H1 (cell line): Measurements from ENCODE around the gene FRZB. TPM values are rescaled to one million over a fixed set of nuclear protein-coding genes. Genes with fewer than 3 reads are reported as not detected.

ENCODE experiments used
- CTCF ChIA-PET: fragments of 300-600 bp; sonication (Branson Sonifier 250); formaldehyde crosslinking; loops from one replicate; lab custom pipeline; 2021; ENCODE audit not compliant: partially characterized antibody; lab: Charles Lee
- POLR2A ChIA-PET: fragments of 300-600 bp; sonication (Branson Sonifier 250); formaldehyde crosslinking; loops from one replicate; lab custom pipeline; 2021; ENCODE audit warnings: inconsistent platforms; ENCODE audit not compliant: partially characterized antibody; lab: Charles Lee
- DNase-seq, 2 experiments: peaks; one replicate each; pipeline versions ENCODE4 v3.0.0 to v3.0.0-alpha.2; 2010 to 2022; ENCODE audit warnings: low spot score in 2 of 2, low read depth in 1 of 2, mixed read lengths in 1 of 2
- FAIRE-seq: peaks from 2 replicates; lab custom pipeline; 2011; peaks lifted over from hg19 to GRCh38; lab: Jason Lieb, UNC
- H2AFZ ChIP-seq: 2 replicates; pipeline ENCODE4 v1.8.1; 2012; ENCODE audit warnings: low read length, inconsistent platforms
- H2AK5ac ChIP-seq: 2 replicates; pipeline ENCODE4 v1.6.1; 2013; ENCODE audit warnings: low read depth, low read length
- H2BK120ac ChIP-seq: replicated peaks from 2 replicates; pipeline ENCODE3; 2013; ENCODE audit warnings: low read depth, low read length, inconsistent platforms
- H2BK12ac ChIP-seq: 2 replicates; pipeline ENCODE4 v1.6.1; 2013; ENCODE audit warnings: low read depth, low read length
- H2BK15ac ChIP-seq: 2 replicates; pipeline ENCODE4 v1.6.1; 2013; ENCODE audit warnings: low read length
- H2BK20ac ChIP-seq: 2 replicates; pipeline ENCODE4 v1.6.1; 2013; ENCODE audit warnings: low read length
- H2BK5ac ChIP-seq: 2 replicates; pipeline ENCODE4 v1.6.1; 2013; ENCODE audit warnings: low read depth, low read length
- H3K14ac ChIP-seq: 2 replicates; pipeline ENCODE4 v1.6.1; 2013; ENCODE audit warnings: inconsistent platforms; ENCODE audit not compliant: insufficient read length
- H3K18ac ChIP-seq: 2 replicates; pipeline ENCODE4 v1.6.1; 2013; ENCODE audit warnings: low read length; ENCODE audit errors: extremely low read depth
- H3K23ac ChIP-seq: 2 replicates; pipeline ENCODE4 v1.6.1; 2013; ENCODE audit warnings: inconsistent platforms; ENCODE audit not compliant: insufficient read length
- H3K23me2 ChIP-seq: 2 replicates; pipeline ENCODE4 v1.6.1; 2013; ENCODE audit warnings: low read depth, low read length
- H3K27ac ChIP-seq: 2 replicates; pipeline ENCODE4 v1.6.1; 2011; ENCODE audit warnings: low read depth, low read length, inconsistent platforms
- H3K27me3 ChIP-seq, 4 experiments: replicated peaks in 1 of 4; 1 replicate in 1 of 4; 2 replicates in 3 of 4; pipeline versions ENCODE4 v1.6.1 to v1.8.1; 2011 to 2013; ENCODE audit warnings: low read length in 3 of 4, mild to moderate bottlenecking in 3 of 4, inconsistent platforms in 2 of 4, mixed read lengths in 2 of 4, moderate library complexity in 1 of 4; ENCODE audit not compliant: control insufficient read depth in 3 of 4, insufficient read depth in 3 of 4; ENCODE audit errors: extremely low read depth in 1 of 4
- H3K36me3 ChIP-seq, 4 experiments: 2 replicates each; pipeline versions ENCODE4 v1.6.1 to v1.8.1; 2011 to 2013; ENCODE audit warnings: mild to moderate bottlenecking in 4 of 4, low read length in 3 of 4, moderate library complexity in 2 of 4, control low read depth in 1 of 4, inconsistent platforms in 1 of 4; ENCODE audit not compliant: insufficient read depth in 4 of 4, control insufficient read depth in 2 of 4
- H3K4ac ChIP-seq: replicated peaks from 2 replicates; pipeline ENCODE3; 2013; ENCODE audit warnings: low read length, low read depth, mixed read lengths, inconsistent platforms; ENCODE audit not compliant: insufficient read length
- H3K4me1 ChIP-seq, 4 experiments: replicated peaks in 1 of 4; 1 replicate in 1 of 4; 2 replicates in 3 of 4; pipeline versions ENCODE4 v1.6.1 to v1.8.1; 2011 to 2013; ENCODE audit warnings: low read length in 3 of 4, inconsistent platforms in 2 of 4, mixed read lengths in 1 of 4; ENCODE audit not compliant: insufficient read depth in 4 of 4, control insufficient read depth in 3 of 4
- H3K4me2 ChIP-seq, 2 experiments: 2 replicates each; pipeline versions ENCODE4 v1.6.1 to v1.8.1; 2011 to 2013; ENCODE audit warnings: low read depth in 2 of 2, low read length in 2 of 2, control low read depth in 1 of 2, inconsistent platforms in 1 of 2, mild to moderate bottlenecking in 1 of 2; ENCODE audit not compliant: insufficient read depth in 1 of 2
- H3K4me3 ChIP-seq, 4 experiments: fragments of 200-600, 300-600 bp in 1 of 4; sonication (generic), shearing (Covaris generic), sonication (Bioruptor Twin) in 1 of 4; 2 replicates each; pipeline versions ENCODE4 v1.5.1 to v1.8.1; 2011 to 2016; ENCODE audit warnings: low read length in 4 of 4, low read depth in 3 of 4, control low read depth in 2 of 4, inconsistent platforms in 2 of 4, mild to moderate bottlenecking in 2 of 4, mixed read lengths in 1 of 4, moderate library complexity in 1 of 4; ENCODE audit not compliant: insufficient read depth in 2 of 4; ENCODE audit errors: extremely low read depth in 1 of 4
- H3K56ac ChIP-seq: replicated peaks from 2 replicates; pipeline ENCODE3; 2013; ENCODE audit warnings: low read depth, mild to moderate bottlenecking, mixed read lengths, low read length, inconsistent platforms; ENCODE audit not compliant: insufficient read length
- H3K79me1 ChIP-seq: 2 replicates; pipeline ENCODE4 v1.6.1; 2013; ENCODE audit warnings: low read depth, low read length, control low read depth
- H3K79me2 ChIP-seq, 2 experiments: 2 replicates each; pipeline versions ENCODE4 v1.6.1 to v1.8.1; 2012 to 2013; ENCODE audit warnings: low read length in 2 of 2, mild to moderate bottlenecking in 2 of 2, inconsistent platforms in 1 of 2; ENCODE audit not compliant: insufficient read depth in 2 of 2, control insufficient read depth in 1 of 2
- H3K9ac ChIP-seq, 4 experiments: replicated peaks in 1 of 4; 1 replicate in 1 of 4; 2 replicates in 3 of 4; pipeline versions ENCODE4 v1.6.1 to v1.8.1; 2011 to 2013; ENCODE audit warnings: low read depth in 3 of 4, low read length in 3 of 4, control low read depth in 2 of 4, mild to moderate bottlenecking in 2 of 4, moderate library complexity in 2 of 4, inconsistent platforms in 1 of 4; ENCODE audit errors: extremely low read depth in 1 of 4
- H3K9me3 ChIP-seq, 2 experiments: 2 replicates each; pipeline versions ENCODE4 v1.6.1 to v1.8.1; 2012 to 2013; ENCODE audit warnings: mild to moderate bottlenecking in 2 of 2, moderate library complexity in 2 of 2, control low read depth in 1 of 2, inconsistent platforms in 1 of 2, low read depth in 1 of 2, low read length in 1 of 2, mixed read lengths in 1 of 2; ENCODE audit not compliant: insufficient read depth in 2 of 2
- H4K20me1 ChIP-seq, 2 experiments: replicated peaks in 1 of 2; 2 replicates each; pipeline versions ENCODE3 to v1.8.1; 2011 to 2013; ENCODE audit warnings: inconsistent platforms in 2 of 2, low read length in 2 of 2, mild to moderate bottlenecking in 1 of 2; ENCODE audit not compliant: insufficient read depth in 2 of 2, control insufficient read depth in 1 of 2
- H4K5ac ChIP-seq: 2 replicates; pipeline ENCODE4 v1.6.1; 2013; ENCODE audit warnings: low read length, low read depth, mixed read lengths, inconsistent platforms; ENCODE audit not compliant: insufficient read length
- H4K8ac ChIP-seq: 2 replicates; pipeline ENCODE4 v1.8.0; 2013; ENCODE audit warnings: mild to moderate bottlenecking, moderate library complexity, low read length, inconsistent platforms; ENCODE audit not compliant: insufficient read depth; ENCODE audit errors: extremely low read depth
- H4K91ac ChIP-seq: replicated peaks from 2 replicates; pipeline ENCODE3; 2013; ENCODE audit warnings: low read length, mixed read lengths, inconsistent platforms; ENCODE audit not compliant: insufficient read length
- ASH2L ChIP-seq: fragments of 200-600, 300-600 bp; sonication (generic); IDR thresholded peaks from one replicate; pipeline ENCODE4 v1.7.1; 2017; ENCODE audit warnings: low read length
- BRCA1 ChIP-seq: IDR thresholded peaks from 2 replicates; pipeline ENCODE4 v1.6.1; 2012; ENCODE audit warnings: low read depth, low read length, improper control_type of control experiment
- CBX5 ChIP-seq: fragments of 300-800, 300-1000 bp; sonication (generic); IDR thresholded peaks from 2 replicates; pipeline ENCODE4 v1.7.1; 2016; ENCODE audit warnings: antibody characterized with exemption, low read length, low read depth
- CREB1 ChIP-seq: IDR thresholded peaks from 2 replicates; pipeline ENCODE4 v1.6.1; 2012; ENCODE audit warnings: inconsistent platforms
- EGR1 ChIP-seq: IDR thresholded peaks from 2 replicates; pipeline ENCODE4 v1.6.1; 2011; ENCODE audit warnings: low read depth, low read length, borderline replicate concordance
- EP300 ChIP-seq, 2 experiments: IDR thresholded peaks; 1 replicate in 1 of 2; 2 replicates in 1 of 2; pipeline ENCODE4 v1.6.1; 2011 to 2012; ENCODE audit warnings: low read depth in 2 of 2, low read length in 2 of 2, mild to moderate bottlenecking in 2 of 2, borderline replicate concordance in 1 of 2, inconsistent platforms in 1 of 2, moderate library complexity in 1 of 2
- GABPA ChIP-seq: IDR thresholded peaks from 2 replicates; pipeline ENCODE4 v1.6.1; 2011; ENCODE audit warnings: mild to moderate bottlenecking, low read length, moderate library complexity, borderline replicate concordance; ENCODE audit not compliant: insufficient read depth
- NANOG ChIP-seq: IDR thresholded peaks from 2 replicates; pipeline ENCODE4 v1.6.1; 2011; ENCODE audit warnings: low read length, low read depth, mild to moderate bottlenecking, inconsistent platforms; ENCODE audit not compliant: insufficient read depth, poor library complexity, severe bottlenecking
- RFX5 ChIP-seq: IDR thresholded peaks from 2 replicates; pipeline ENCODE4 v1.6.1; 2011; ENCODE audit warnings: low read depth, low read length, improper control_type of control experiment, borderline replicate concordance
- RNF2 ChIP-seq: fragments of 200-900, 300-1000 bp; sonication (generic); IDR thresholded peaks from 2 replicates; pipeline ENCODE4 v1.7.1; 2016; ENCODE audit warnings: borderline replicate concordance, low read depth, mild to moderate bottlenecking, antibody characterized with exemption, low read length; ENCODE audit not compliant: poor library complexity, severe bottlenecking; ENCODE audit errors: missing control alignments
- SAP30 ChIP-seq: fragments of 300-600 bp; sonication (generic); IDR thresholded peaks from 2 replicates; pipeline ENCODE4 v1.7.1; 2012; ENCODE audit warnings: low read length, moderate library complexity, mild to moderate bottlenecking, inconsistent platforms; ENCODE audit not compliant: insufficient read depth, insufficient replicate concordance
- YY1 ChIP-seq: IDR thresholded peaks from 2 replicates; pipeline ENCODE4 v1.6.1; 2011; ENCODE audit warnings: low read depth, mild to moderate bottlenecking, low read length
- WGBS, 2 experiments: shearing (Covaris generic) in 1 of 2; methylation state at CpG; one replicate each; pipeline versions ENCODE4 v1.1.6 to v1.1.7; 2013 to 2015; ENCODE audit warnings: low lambda C conversion rate in 2 of 2, mixed read lengths in 2 of 2, inconsistent platforms in 1 of 2, low coverage in 1 of 2, missing lambda C conversion rate in 1 of 2; ENCODE audit not compliant: insufficient replicate concordance in 2 of 2, insufficient coverage in 1 of 2, insufficient read length in 1 of 2; ENCODE audit errors: extremely low coverage in 1 of 2, missing lambda C conversion rate in 1 of 2; 5-methylcytosine and 5-hydroxymethylcytosine counted together
- polyA plus RNA-seq, 7 experiments: library from polyadenylated mRNA; depleted of rRNA in 3 of 7; stranded (reverse) in 5 of 7; unstranded in 2 of 7; fragments of >200 nt in 5 of 7; fragments of 200-250 nt in 2 of 7; gene quantifications; 1 replicate in 5 of 7; 2 replicates in 1 of 7; 4 replicates in 1 of 7; pipeline versions ENCODE4 v1.2.1 to v1.2.3, GENCODE V29; 2011 to 2013; ENCODE audit warnings: missing spikeins in 2 of 7, mixed read lengths in 2 of 7
- total RNA-seq: library from RNA; stranded (reverse); fragmentation: NEBNext Ultra II Directional; extraction: Animal tissue kit (Norgen Biotek cat#: 25700); gene quantifications from 2 replicates; pipeline ENCODE4 v1.2.1, GENCODE V29; 2021

The FRZB gene
- total and polyA plus RNA-seq, 2 of the 8 experiments (the other 6 are each of a cell fraction or from before 2014, with no cell fraction given), result 4.4 to 4.6 TPM

DNA sequence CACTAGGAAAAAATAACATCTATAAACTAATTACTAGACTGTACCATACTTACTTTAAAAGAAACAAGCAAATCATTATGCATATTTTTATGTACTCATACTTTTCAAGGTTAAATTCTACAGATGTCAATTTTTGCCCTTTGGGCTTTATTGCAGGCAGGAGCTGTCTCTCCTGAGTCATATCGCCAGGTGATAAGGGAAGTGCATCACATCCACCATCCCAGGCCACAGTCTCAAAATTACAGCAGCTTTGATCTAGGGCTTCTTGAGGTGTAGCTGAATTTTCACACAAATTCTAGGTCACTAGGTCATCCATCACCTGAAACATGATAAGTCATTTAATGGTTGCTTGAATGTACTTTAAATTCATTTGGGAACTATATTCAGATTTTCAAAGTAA, 38.4 kb upstream of the FRZB start:
- Histone ChIP-seq H3K9me3 (no peaks in the 10 kb centered on the region), H3K4me3 (no peak overlapping the region), H3K23ac (no peak overlapping the region), H3K27me3 (no peaks in the 10 kb centered on the region), H3K14ac (no peak overlapping the region)
- TF ChIP-seq EGR1 (no peak), YY1 (no peak), ASH2L (no peak), RNF2 (no peak), GABPA (no peak), RFX5 (no peak), BRCA1 (no peak), CREB1 (no peak), EP300 (IDR thresholded peaks at IDR 0.05; ENCODE audit: borderline replicate concordance in 1 of 2, low read depth in 2 of 2, low read length in 2 of 2) (no peak), SAP30 (no peak), CBX5 (no peak), NANOG (no peak)
- TF ChIP-seq, all 59 proteins: peak for 0
- H2AK5ac ChIP-seq, result no peak overlapping the region
- H3K27ac ChIP-seq, result no peak overlapping the region
- H3K79me1 ChIP-seq, result no peaks in the 10 kb centered on the region
- no peak overlapping the region for H3K18ac ChIP-seq
- H4K8ac ChIP-seq, result no peak overlapping the region
- H3K4me2 ChIP-seq, result no peak overlapping the region
- no peak overlapping the region for H2BK12ac ChIP-seq
- H4K5ac ChIP-seq, result no peak overlapping the region
- 90% methylated on average over 1 of the region's 1 CpG; no CpG with 5 or more reads in 1 of the 2 experiments for WGBS, 2 experiments
- H4K91ac ChIP-seq, result no peak overlapping the region
- DNase-seq (no peak), FAIRE-seq (no peak)
- H3K4me1 ChIP-seq, result peaks cover 0 to 2% (median 0%) of the 10 kb centered on the region in 4 experiments; a peak in 3 of 7 replicates
- H3K79me2 ChIP-seq, result no peaks in the 10 kb centered on the region
- H2AFZ ChIP-seq, result no peak overlapping the region
- no peak overlapping the region for H3K56ac ChIP-seq
- no peak overlapping the region for H3K9ac ChIP-seq
- H3K4ac ChIP-seq, result no peak overlapping the region
- H4K20me1 ChIP-seq, result no peaks in the 10 kb centered on the region
- H3K36me3 ChIP-seq, result no peaks in the 10 kb centered on the region; a peak in 2 of 8 replicates
- H3K23me2 ChIP-seq, result no peaks in the 10 kb centered on the region
- no peak overlapping the region for H2BK15ac ChIP-seq
- H2BK5ac ChIP-seq, result no peak overlapping the region
- no peak overlapping the region for H2BK20ac ChIP-seq
- CTCF ChIA-PET, result interaction anchor here (0.7 to 0.9 kb wide), 2 partner anchors 35 to 138 kb away, joined by 3 to 4 read pairs; no protein-coding TSS in a partner anchor
- POLR2A ChIA-PET, result no interaction called here
- no peak overlapping the region for H2BK120ac ChIP-seq
